GM19372 (cell line): ENCODE measurements around the gene HSPBP1.

ENCODE experiments used
- ATAC-seq: cut with Tn5 transposase; IDR thresholded peaks from one replicate; pipeline ENCODE4 v1.9.1; 2021; ENCODE audit warnings: mild to moderate bottlenecking, low read depth, moderate library complexity; ENCODE audit not compliant: unreplicated experiment

HSPBP1 gene

DNA sequence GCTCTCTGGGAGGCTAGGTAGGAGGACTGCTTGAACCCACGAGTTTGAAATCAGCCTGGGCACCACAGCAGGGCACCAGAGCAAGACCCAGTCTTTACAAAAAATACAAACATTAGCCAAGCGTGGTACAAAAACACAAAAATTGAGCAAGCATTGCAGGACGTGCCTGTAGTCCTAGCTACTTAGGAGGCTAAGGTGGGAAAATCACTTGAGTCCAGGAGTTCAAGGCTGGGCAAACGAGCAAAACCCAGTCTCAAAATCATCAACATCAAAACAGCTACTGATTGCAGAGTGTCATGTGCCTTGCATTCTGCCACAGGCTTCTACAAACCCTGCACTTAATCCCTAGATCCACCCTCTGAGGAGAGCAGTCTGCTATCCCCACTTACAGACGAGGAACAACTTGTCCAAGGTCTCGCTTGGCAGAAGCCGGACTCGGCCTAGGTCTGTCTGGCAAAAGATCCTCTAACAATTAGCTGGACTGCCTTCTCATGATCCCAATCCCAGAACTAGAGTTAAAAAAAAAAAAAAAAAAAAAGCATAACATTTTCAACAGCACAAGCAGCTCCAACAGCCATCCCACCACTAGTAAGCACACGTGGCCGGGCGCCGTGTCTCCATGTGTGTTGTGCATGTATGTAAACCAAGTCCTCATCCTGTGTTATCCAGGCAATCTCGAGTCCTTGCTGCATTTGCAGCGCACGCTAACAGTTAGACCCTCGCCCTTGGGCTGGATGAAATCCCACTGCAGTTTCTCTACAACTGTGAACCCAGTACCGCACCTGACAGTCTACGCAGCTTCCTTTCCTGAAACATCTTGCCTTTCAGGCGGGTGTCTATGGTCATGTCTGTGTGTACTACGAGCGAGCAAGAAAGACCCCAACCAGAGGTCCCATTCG lies 23.1 kb downstream of the HSPBP1 start:
- no peak for ATAC-seq

DNA sequence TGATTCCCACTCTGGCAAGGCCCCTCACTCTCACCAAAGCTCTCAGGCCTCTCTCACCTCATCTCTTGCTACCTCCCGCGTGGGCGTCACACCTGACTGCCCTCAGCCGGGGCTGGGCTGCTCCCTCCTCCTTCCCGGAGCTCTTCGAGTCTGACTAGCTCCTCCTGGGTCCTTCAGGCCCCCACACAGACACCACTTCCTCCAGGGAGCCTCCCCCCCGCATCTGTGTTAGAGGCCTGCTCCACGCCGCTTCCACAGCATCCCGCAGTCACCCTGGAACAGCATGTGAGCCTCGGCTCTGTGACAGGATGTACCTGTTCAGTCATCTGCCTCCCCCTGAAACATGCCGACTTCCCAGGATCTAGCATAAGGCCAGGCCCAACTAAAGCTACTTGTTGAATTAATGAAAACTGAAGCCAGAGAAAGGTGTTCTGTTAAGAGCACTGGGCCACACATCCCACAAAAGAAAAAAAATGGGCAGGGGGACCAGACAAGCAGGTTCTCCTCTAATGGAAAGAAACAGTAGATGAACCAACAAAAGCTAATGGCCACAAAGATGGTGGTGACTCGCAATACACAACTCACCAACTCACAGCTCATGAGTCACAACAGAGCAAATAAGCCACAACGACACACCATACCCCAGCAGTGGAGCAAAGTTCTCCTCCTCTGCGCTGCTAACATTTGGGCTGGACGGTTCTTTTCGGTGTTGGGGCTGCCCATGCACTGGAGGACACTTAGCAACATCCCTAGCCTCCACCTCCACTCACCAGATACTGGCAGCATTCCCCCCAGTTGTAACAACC lies 24.1 kb downstream of the HSPBP1 start:
- no peak for ATAC-seq

DNA sequence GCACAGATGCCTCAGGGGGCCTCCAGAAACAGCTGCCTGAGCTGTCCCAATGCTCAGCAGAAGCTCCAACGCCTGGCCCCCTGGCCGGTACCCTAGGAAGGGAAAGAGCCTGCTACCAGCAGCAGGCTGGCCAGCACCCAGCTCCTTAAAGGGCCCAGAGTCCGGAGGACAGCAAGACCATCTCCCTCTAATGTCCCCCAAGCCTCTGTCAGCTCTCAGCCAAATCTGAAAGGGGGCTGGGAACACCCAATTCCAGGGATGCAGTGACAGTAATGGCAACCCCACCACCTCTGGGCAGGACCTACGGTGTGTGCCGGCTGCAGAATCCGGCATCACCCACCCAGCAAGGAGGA lies 25.3 kb downstream of the HSPBP1 start:
- ATAC-seq: no peak

DNA sequence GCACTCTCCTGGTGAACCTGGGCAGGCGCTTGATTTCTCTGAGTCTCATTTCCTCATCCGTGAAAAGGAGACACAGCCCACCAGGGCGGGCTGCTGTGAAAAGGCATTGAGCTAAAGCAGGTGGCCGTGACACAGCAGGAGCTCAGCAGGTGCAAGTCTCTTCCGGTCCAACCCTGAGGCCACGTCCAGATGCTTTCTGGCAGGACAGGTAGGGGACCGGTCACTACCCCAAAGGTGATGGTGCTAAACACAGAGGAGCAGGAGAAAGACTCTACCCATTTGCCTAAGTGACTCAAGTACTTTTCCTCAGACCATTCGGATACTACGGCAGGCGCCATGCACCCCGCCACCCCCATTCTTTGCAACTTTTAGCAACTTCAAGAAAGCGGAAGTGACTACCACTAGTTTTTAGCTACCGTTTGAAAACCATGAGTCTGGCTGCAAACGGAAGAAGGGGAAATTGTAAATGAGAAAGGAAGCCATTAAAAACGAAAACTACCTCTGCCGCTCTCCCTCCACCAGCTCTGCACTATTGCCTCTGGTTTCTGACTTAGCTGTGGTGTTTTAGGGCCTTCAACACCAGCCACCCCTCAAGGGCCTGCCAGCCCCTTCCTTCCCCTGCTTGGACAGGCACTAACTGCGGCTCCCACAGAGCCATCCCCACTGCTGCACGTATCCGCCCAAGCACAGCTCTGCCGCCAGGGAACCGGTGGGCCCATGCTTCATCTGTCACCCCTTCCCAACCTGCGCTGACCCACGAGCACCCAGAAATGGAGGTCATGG lies 25.9 kb downstream of the HSPBP1 start:
- peak; percentile 48 for ATAC-seq

DNA sequence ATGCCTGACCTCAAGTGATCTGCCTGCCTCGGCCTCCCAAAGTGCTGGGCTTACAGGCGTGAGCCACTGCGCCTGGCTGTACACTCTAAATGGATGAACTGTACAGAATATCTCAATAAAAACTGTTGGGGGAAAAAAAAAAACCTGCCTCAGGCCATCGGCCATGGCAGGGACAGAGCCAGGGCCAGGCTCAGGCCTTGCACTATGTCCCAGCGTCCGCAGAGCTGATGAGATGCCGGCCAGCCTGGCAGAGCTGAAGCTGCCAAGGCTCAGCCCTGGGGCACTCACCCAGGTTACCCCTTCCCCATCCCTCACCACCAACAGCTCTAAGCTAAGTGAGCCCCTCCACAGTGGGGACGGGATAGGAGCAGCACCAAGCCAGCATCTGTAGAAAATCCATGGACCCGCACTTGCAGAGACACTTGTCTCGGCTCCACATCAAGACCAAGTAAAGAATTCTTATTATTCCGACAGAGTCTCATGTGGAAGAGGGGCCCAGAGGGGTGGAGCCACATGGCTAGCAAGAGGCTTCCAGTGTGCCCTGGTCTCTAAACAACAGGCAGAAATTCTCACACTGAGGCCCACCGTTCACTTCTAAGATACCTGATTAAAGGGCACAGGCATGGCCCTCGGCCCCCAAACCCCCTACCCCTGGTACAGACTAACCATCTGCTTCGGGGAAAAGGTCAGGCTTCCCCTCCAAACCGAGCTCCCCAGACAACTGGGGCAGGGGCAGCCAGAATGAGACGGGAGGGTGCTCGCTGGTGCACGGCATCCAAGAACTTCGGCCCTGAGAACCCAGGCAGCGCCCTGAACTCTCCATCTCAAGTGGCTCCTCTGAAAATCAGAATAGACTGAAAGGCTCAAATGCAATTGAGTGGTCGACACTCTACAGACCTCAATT lies 26.9 kb downstream of the HSPBP1 start:
- ATAC-seq: no peak

DNA sequence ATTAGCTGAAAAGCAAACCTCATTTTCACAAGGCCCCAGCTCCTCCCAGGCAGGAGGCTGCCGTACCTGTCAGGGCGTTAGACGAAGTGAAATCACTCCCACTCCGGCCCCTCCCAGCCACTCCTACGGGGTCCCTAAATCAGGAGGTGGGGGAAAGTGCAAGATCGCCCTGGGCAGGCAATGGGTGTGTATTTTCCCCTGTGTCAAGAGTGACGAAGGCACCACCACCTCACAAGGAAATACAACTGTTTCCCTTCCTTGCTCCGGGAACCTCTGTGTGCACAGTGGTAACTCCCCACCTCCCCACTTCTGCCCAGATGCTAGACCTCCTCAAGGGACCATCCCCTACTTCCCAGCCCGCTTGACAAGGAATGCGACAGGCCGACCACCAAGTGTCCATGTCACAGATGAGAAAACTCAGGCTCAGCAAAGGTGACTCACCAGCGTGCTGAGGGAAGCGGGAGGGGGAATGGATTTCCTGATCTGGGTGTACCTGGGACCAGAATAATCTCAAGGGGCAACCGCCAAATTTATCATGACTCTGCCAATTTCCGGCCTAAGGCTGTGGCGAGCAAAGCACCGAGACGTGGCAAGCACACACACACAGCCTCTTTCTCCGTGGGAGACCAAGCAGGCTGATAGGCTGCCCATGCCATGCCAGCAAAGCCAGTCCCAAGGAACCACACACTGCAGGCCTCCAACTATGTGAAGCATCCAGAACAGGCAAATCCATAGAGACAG lies 28.4 kb downstream of the HSPBP1 start:
- no peak for ATAC-seq

DNA sequence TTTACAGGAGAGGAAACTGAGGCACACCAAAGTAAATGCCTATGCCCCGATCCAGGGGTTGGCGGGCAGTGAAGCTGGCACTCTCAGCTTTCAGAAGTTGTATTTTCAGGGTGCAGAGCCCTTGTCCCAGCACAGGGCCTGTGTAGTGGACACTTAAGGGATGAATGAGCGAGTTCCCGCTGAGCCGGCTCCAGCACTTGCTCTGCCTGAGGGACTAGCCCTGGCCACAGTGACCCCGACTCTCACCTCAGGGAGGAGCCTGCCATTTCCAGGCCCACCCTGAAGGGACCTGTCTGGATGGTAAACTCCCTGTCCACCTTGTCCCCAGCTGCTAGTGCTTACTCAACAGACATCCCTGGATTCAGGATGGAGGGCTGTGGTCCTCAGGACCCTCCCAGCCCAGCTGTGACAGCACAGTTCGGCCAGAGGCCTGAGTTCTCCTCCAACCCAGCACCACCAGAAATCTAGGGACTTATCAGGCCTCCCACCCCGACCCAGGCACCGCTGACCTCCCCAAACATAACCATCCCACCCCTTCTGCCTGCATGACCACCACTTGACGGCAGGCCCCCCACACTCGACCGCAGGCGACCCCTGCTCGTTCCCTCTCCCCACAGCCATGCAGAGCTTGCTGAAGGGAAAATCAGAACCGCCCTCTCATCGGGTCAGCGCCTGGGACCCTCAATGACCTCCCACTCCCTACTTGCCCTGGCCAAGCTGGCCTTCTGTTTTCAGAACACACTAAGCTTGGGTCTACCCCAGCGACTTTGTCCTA lies 29.5 kb downstream of the HSPBP1 start:
- ATAC-seq: no peak

DNA sequence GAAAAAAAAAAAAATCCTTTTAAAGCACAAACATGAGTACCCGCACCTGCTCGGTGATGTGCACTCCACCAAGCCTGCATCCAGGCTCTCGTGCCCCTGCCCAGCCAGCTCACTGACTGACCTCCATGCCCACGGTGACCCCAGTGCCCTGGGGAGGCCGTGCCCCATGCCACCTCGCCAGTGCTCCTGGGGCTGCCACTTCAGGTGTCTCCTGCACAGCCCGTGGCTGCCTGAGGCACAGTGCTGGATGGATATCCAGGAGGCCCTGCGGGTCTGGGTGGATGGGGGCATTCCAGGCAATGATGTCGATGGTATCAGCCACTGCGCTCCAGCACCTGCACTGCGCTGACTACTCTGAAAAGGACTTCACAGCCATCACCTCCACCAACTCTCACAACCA lies 30.1 kb downstream of the HSPBP1 start:
- ATAC-seq: no peak

DNA sequence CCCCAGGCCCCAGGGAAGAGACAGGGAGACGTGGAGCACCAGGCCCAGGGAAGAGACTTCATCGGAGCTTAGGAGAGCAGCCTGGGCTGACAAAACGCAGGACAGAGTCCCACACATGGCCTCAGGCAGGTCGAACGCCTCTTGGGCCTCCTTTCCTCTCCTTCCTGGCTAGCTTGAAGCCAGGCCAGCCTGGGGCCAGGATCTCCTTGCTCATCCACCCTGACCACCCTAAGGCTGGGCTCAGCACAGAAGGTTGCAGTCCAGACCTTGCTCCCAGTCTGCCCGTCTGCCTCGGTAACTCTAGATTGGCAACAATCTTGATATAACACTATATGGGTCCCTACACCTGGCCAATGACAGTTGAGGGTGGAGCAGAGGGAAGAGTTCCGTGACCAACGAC lies 31.2 kb downstream of the HSPBP1 start:
- ATAC-seq: no peak

DNA sequence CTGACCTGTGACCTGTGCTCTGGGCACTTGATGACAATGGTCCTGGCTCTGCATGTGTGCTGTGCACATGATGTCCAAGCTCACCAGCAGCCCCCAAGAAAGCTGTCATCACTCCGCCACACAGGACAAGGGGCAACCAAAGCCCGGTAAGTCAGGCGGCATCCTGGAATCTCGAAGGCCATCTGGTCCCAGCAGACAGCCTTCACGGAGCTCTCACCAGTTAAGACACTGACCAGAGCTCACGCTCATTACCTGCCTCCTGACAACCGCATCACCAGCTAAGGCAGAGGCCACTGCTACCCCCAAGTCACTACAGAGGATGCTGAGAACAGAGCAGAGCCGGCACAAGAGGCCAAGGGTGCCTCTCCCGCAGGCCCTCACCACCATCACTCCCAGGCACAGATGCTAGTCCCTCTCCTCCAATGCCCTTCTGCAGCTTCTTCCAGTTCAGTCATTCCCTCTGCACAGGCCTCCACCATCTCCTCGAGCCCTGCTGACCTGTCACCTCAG lies 31.7 kb downstream of the HSPBP1 start:
- ATAC-seq: no peak

DNA sequence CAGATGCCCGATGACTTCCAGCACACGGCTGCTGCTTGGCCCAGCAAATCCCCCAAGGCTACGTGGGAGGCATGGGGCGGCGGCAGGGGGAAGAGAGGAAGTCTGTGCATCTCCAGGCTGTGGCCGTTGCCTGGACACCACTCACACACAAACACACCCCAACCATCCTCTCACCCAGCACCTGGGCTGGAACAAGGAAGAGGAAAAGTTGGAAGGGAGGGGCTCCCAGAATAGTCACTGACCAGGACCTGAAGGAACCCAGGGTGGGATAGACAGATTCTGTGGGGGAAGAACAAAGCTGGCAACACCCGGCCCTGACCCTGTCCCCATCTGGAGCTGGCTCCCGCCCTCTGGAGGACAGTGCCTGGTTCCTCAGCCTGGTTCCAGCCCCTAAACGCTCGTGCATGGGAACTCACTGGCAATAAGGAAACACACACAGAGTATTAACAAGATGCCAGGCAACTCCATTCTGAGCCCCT lies 32.2 kb downstream of the HSPBP1 start:
- no peak for ATAC-seq

DNA sequence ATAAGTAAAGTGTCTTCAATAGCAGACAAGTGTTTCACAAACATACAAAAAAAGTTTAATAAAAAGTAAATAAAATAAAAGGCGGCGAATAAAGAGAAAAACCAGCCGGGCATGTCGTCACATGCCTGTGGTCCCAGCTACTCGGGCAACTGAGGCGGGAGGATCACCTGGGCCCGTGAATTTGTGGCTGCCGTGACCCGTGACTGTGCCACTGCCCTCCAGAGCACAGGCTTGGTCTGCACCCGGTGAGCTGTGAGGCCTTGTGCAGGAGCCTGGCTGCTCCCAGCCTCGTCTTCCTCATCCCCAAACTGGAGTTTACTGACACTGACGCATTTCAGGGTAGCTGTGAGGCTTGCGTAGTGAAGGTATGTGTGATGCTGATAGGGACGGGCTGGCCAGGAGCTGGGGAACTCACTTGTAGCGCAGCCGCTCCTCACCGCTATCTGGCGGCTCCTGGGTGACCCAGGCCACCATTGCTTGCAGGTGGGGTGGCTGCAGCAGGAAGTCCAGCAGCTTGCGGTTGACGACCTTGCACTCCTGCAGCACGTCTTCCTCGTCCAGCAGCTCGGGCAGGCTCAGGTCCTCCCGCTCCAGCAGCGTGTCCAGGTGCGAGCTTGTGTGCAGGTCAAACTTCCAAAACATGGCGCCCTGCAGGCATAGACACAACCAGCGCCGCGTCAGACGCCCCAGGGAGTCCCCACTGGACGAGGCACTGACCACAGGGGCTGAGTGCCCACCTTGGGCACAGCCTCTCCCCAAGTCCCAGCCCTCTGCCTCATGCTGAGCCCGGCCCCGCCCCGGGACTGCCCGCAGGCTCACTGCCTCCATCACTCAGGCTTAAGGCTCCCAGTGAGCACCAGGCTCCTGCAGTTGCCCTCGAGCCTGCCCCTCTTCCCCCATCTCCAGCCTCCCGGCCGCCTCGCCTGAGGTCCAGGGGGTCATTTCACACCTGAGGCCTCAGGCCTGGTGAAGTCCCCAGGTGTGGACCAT lies 33.2 kb downstream of the HSPBP1 start:
- no peak for ATAC-seq

DNA sequence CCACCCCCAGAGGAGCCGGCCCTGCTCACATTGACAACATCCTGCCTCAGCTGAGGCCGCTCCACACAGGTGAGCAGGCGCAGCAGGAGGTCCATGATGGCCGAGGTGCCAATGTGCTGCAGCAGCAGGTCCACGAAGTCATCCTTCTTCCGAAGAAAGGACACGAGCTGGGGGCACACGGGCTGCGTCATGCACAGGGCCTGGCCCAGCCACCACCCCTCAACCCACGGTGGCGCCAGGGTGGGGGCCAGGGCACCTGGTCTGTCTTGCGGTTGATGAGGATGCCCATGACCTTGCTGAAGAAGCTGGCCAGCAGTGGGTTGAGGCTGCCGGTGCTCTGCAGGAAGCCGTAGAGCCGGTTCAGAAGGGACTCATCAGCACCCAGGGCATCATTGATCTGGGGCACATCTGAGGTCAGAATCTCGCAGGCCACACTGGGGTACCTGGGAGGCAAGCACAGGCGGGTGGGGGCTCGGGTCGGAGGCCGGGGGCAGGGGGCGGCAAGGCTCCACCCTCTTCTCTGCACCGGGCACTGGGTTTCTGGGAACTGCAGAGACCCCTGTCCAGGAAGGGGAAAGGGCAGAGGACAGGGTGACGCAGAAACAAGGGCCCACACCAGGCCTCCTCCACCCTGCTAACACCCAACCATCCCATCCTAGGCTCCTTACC lies 34.5 kb downstream of the HSPBP1 start:
- ATAC-seq: no peak

DNA sequence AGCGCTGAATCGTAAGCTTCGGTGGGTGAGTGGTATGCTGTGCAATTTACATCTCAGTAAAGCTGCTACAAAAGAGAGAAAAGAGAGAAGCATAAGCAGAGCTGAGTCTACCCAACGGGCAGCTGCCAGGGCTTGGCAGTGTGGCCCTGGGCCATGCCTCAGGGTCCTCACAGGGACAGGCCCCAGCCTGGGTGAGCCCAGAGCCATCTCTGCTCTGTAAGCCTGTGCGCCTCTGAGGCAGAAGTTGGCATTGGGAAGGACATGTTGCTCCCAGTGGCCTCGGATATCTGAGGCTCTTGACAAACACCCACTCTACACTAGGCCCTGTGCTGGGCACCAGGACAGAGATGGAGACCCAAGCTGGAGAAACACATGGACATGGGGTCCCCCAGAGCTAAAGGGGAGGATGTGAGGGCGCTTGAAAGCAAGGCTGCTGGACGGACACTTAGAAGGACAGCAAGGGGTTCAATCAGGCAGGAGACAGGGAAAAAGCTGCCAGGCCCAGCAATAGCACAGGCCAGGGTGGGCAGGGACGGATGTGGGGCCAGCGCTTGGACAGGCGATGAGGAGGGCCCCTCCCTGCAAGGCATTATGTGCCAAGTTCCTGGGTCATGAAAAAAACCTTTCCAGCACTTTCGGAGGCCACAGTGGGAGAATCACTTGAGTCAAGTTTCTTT lies 35.8 kb downstream of the HSPBP1 start:
- ATAC-seq: no peak

DNA sequence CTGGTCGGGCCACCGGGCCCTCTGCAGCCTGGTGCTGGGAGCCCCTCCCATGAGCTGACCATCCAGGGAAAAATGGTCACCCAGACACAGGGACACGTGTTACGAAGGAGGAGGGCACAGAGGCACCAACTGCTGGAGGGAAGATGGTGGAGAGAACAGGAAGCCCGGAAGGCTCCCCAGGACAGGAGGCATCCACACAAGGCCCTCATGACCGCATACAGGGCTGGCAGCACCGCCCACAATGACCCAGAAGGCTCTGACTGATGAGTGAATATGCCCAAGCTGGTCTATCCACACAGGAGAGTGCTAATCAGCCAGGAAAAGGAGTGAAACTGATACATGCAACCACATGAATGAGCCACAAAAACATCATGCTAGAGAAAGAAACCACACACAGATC lies 37.4 kb downstream of the HSPBP1 start:
- no peak for ATAC-seq

DNA sequence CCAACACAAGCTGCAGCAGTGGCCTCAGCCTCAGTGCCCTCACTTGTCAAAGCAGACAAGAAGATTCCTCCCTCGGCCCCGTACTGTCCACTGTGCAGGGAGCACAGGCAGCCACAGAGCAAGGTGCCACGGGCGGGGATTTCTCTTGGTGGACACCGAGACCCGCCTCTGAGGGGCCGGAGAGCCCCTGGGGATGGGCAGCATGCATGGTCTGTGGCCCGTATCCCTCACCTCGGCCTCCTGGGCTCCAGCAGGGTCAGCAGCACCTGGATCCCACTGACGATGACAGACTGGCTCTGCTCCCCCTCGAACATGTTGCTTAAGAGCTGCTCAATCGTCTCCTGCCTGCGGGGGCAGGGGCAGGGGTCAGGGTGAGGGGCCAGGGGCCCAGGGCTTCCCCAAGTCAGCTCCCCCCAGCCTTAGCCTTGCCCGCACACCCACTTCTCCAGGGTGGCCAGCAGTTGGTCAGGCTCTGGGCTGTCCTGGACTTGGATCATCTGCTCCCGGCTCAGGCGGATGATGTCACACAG lies 37.9 kb downstream of the HSPBP1 start:
- ATAC-seq: no peak
